Panc1 (cell line): ENCODE results near the gene IGBP1. TPM values are rescaled to one million over a fixed set of nuclear protein-coding genes. Genes with fewer than 3 reads are reported as not detected.
"Not testable (repeated sequence)": the region's sequence is repeated elsewhere in the genome, so short reads cannot be mapped to it uniquely, and the experiment has no call there.

Source experiments
- ATAC-seq: fragments of 200-7000 bp; cut with Tn5 transposase; 2 replicates; pipeline ENCODE4 v1.9.1; 2020; ENCODE audit warnings: mild to moderate bottlenecking, moderate library complexity
- BruUV-seq: library from RNA; stranded (reverse); fragments of 400-500 nt; replicated peaks from 2 replicates; lab custom pipeline; 2021; lab: Mats Ljungman, UMichigan
- CTCF ChIA-PET: fragments of 300-600 bp; sonication (Branson Sonifier 250); formaldehyde crosslinking; loops from one replicate; lab custom pipeline; 2022; ENCODE audit warnings: antibody characterized with exemption; lab: Charles Lee
- POLR2A ChIA-PET: fragments of 300-600 bp; sonication (Branson Sonifier 250); formaldehyde crosslinking; loops from one replicate; lab custom pipeline; 2022; ENCODE audit warnings: antibody characterized with exemption; lab: Charles Lee
- DNase-seq: peaks from one replicate; pipeline ENCODE4 v3.0.0-alpha.2; 2010; ENCODE audit warnings: low read depth, low spot score
- H3K27ac ChIP-seq: 2 replicates; pipeline ENCODE4 v1.5.1; 2011; ENCODE audit warnings: mild to moderate bottlenecking, low read length, inconsistent platforms
- H3K27me3 ChIP-seq: fragments of 200-500 bp; sonication (Bioruptor generic); 2 replicates; pipeline ENCODE4 v1.6.0; 2014; ENCODE audit warnings: low read length, inconsistent platforms; ENCODE audit not compliant: control insufficient read depth, insufficient read depth
- H3K36me3 ChIP-seq: fragments of 200-500 bp; sonication (Bioruptor generic); 2 replicates; pipeline ENCODE4 v1.5.1; 2014; ENCODE audit warnings: inconsistent platforms, mild to moderate bottlenecking, low read length, moderate library complexity; ENCODE audit not compliant: control insufficient read depth, insufficient read depth
- H3K4me1 ChIP-seq: 2 replicates; pipeline ENCODE4 v1.5.1; 2011; ENCODE audit warnings: inconsistent platforms, mild to moderate bottlenecking, low read length, moderate library complexity; ENCODE audit not compliant: control insufficient read depth, insufficient read depth
- H3K4me3 ChIP-seq, 2 experiments: 2 replicates each; pipeline ENCODE4 v1.5.1; 2011 to 2012; ENCODE audit warnings: low read depth in 2 of 2, low read length in 2 of 2, mild to moderate bottlenecking in 2 of 2, inconsistent platforms in 1 of 2, moderate library complexity in 1 of 2
- H3K9me3 ChIP-seq: fragments of 200-500 bp; sonication (Bioruptor generic); 2 replicates; pipeline ENCODE4 v1.5.1; 2014; ENCODE audit warnings: low read depth, mild to moderate bottlenecking, inconsistent platforms, low read length, moderate library complexity; ENCODE audit not compliant: control insufficient read depth, insufficient read depth
- CTCF ChIP-seq: fragments of 450-650 bp; IDR thresholded peaks from 2 replicates; pipeline ENCODE4 v1.5.1; 2017; ENCODE audit warnings: mild to moderate bottlenecking
- POLR2AphosphoS5 ChIP-seq: IDR thresholded peaks from 2 replicates; pipeline ENCODE4 v1.6.1; 2012; ENCODE audit warnings: mild to moderate bottlenecking, low read depth, low read length, moderate library complexity
- REST ChIP-seq, 2 experiments: IDR thresholded peaks; 2 replicates each; pipeline ENCODE4 v1.6.1; 2011 to 2012; ENCODE audit warnings: low read depth in 2 of 2, control low read depth in 1 of 2, low read length in 1 of 2, mild to moderate bottlenecking in 1 of 2, moderate library complexity in 1 of 2; ENCODE audit not compliant: insufficient read depth in 1 of 2
- SIN3A ChIP-seq: IDR thresholded peaks from 2 replicates; pipeline ENCODE4 v1.6.1; 2012; ENCODE audit warnings: low read depth, mild to moderate bottlenecking, low read length, moderate library complexity, borderline replicate concordance; ENCODE audit not compliant: insufficient read depth
- TCF7L2 ChIP-seq: IDR thresholded peaks from 2 replicates; pipeline ENCODE4 v1.6.1; 2011; ENCODE audit warnings: mild to moderate bottlenecking, low read depth, low read length, inconsistent platforms
- in situ Hi-C: cut with HindIII; loops from 2 replicates; pipeline ENCODE4 v1.10.0; 2016; ENCODE audit warnings: low sequenced_read_pairs, low pct_unique_long_range_greater_than_20kb
- intact Hi-C: fragments of 100-400 bp; cut with micrococcal nuclease; formaldehyde crosslinking; loops from one replicate; pipeline ENCODE4 v1.10.0; 2022; ENCODE audit not compliant: unreplicated experiment
- total RNA-seq: library from RNA; stranded (reverse); gene quantifications from one replicate; pipeline ENCODE4 v1.2.1, GENCODE V29; 2021; ENCODE audit not compliant: unreplicated experiment

IGBP1 gene
- total RNA-seq, 1 experiment from 2014 or later, result 36.9 TPM

- Histone ChIP-seq H3K27ac (no peak overlapping the region), H3K9me3 (no peaks in the 10 kb centered on the region), H3K27me3 (0 out of 2 replicates have a peak, but pooled peaks cover 2% of the 10 kb centered on the region), H3K36me3 (no peaks in the 10 kb centered on the region), H3K4me1 (no peaks in the 10 kb centered on the region), H3K4me3 (no peak overlapping the region)
- CTCF ChIA-PET, result no interaction called here
- TF ChIP-seq CTCF (no peak), SIN3A (no peak), TCF7L2 (no peak), POLR2AphosphoS5 (no peak), REST (IDR thresholded peaks at IDR 0.05; ENCODE audit: insufficient read depth in 1 of 2, low read depth in 2 of 2, low read length in 1 of 2) (no peak)
- DNase-seq (no peak), ATAC-seq (no peak)
- BruUV-seq, result no TSS peak
- POLR2A ChIA-PET, result interaction anchor here (0.9 kb wide), 1 partner anchor 15 kb away, joined by 3 read pairs; the partner anchor contains the start of gene IGBP1
- intact Hi-C loops (no loop called here), in situ Hi-C loops (no loop called here)
Observed at GRCh38 chrX:70117738-70118137, 15.5 kb upstream of the IGBP1 start.

- H3K4me1 ChIP-seq, in situ Hi-C loops, DNase-seq, H3K27me3 ChIP-seq, H3K27ac ChIP-seq, intact Hi-C loops, H3K36me3 ChIP-seq, ATAC-seq, H3K4me3 ChIP-seq, BruUV-seq, POLR2A ChIA-PET, H3K9me3 ChIP-seq, CTCF ChIA-PET: not testable (repeated sequence)
Observed at GRCh38 chrX:70123014-70123413, 10.2 kb upstream of the IGBP1 start.

GRCh38 chrX:70124678-70125077 is 8.6 kb upstream of the IGBP1 start:
- ChIA-PET POLR2A (no interaction called here), CTCF (no interaction called here)
- Histone ChIP-seq H3K9me3 (no peaks in the 10 kb centered on the region), H3K27me3 (no peaks in the 10 kb centered on the region), H3K4me1 (no peaks in the 10 kb centered on the region), H3K27ac (no peak overlapping the region), H3K4me3 (no peak overlapping the region), H3K36me3 (no peaks in the 10 kb centered on the region)
- BruUV-seq, result no TSS peak
- no peak for TF ChIP-seq SIN3A
- TF ChIP-seq TCF7L2, result no peak
- TF ChIP-seq CTCF, result no peak
- no peak for ATAC-seq
- in situ Hi-C loops (no loop called here), intact Hi-C loops (no loop called here)
- no peak for DNase-seq
